Esophagus muscularis mucosa (tissue), 4 donors: ENCODE results near the gene SNCG. TPM values are rescaled to one million over a fixed set of nuclear protein-coding genes. Genes with fewer than 3 reads are reported as not detected.

ENCODE experiments used
- DNase-seq: peaks from one replicate; pipeline ENCODE4 v3.0.0-alpha.2; 2017; ENCODE audit errors: extremely low spot score
- H3K27ac ChIP-seq, 4 donors: fragments of 200-600 bp; sonication (generic); replicated peaks in 1 of 4; 1 replicate in 3 of 4; 2 replicates in 1 of 4; pipeline ENCODE4 v1.5.1; 2016 to 2019; ENCODE audit warnings: mild to moderate bottlenecking in 1 of 4
- H3K27me3 ChIP-seq, 4 donors: fragments of 200-600 bp; sonication (generic); one replicate each; pipeline versions ENCODE4 v1.5.1 to v1.6.0; 2016 to 2019
- H3K36me3 ChIP-seq, 4 donors: fragments of 200-600 bp; sonication (generic); one replicate each; pipeline ENCODE4 v1.5.1; 2016 to 2019
- H3K4me1 ChIP-seq, 4 donors: fragments of 200-600 bp; sonication (generic); one replicate each; pipeline ENCODE4 v1.5.1; 2016 to 2019
- H3K4me3 ChIP-seq, 4 donors: fragments of 200-600 bp; sonication (generic); 1 replicate in 2 of 4; 2 replicates in 2 of 4; pipeline ENCODE4 v1.5.1; 2016 to 2019; ENCODE audit warnings: mild to moderate bottlenecking in 4 of 4, moderate library complexity in 1 of 4
- H3K9me3 ChIP-seq, 4 donors: fragments of 200-600 bp; sonication (generic); 1 replicate in 3 of 4; 2 replicates in 1 of 4; pipeline ENCODE4 v1.5.1; 2016 to 2019
- EP300 ChIP-seq: sonication (generic); formaldehyde crosslinking; IDR thresholded peaks from one replicate; pipeline ENCODE4 v1.6.1; 2017; ENCODE audit warnings: antibody characterized with exemption
- POLR2A ChIP-seq: fragments of 450-650 bp; IDR thresholded peaks from one replicate; pipeline ENCODE4 v1.6.1; 2017; ENCODE audit warnings: antibody characterized with exemption, moderate library complexity, mild to moderate bottlenecking, low read depth
- POLR2AphosphoS5 ChIP-seq, 2 donors: sonication (generic); formaldehyde crosslinking; IDR thresholded peaks; one replicate each; pipeline ENCODE4 v1.6.1; 2017; ENCODE audit warnings: antibody characterized with exemption in 2 of 2
- WGBS: methylation state at CpG from one replicate; pipeline ENCODE4 v1.1.5; 2018; 5-methylcytosine and 5-hydroxymethylcytosine counted together
- intact Hi-C: fragments of 100-400 bp; cut with DNase I; formaldehyde crosslinking; loops from one replicate; pipeline ENCODE4 v1.15.1; 2023
- total RNA-seq, 4 donors: library from RNA; depleted of rRNA; stranded (reverse); fragments of >200 nt; gene quantifications; one replicate each; pipeline versions ENCODE4 v1.1.0 to v1.2.1, GENCODE V29; 2016
- TF ChIP-seq, protein P1 (sequence below), 3 experiments: fragments of 200-600 bp in 2 of 3; fragments of 450-650 bp in 1 of 3; sonication (generic) in 2 of 3; IDR thresholded peaks; one replicate each; pipeline ENCODE4 v1.5.1; 2017 to 2019; ENCODE audit warnings: antibody characterized with exemption in 3 of 3, mild to moderate bottlenecking in 2 of 3, moderate library complexity in 1 of 3

The SNCG gene
- total RNA-seq, 4 donors from 2014 or later: 13.3 to 41.6 (median 30.6) TPM

DNA sequence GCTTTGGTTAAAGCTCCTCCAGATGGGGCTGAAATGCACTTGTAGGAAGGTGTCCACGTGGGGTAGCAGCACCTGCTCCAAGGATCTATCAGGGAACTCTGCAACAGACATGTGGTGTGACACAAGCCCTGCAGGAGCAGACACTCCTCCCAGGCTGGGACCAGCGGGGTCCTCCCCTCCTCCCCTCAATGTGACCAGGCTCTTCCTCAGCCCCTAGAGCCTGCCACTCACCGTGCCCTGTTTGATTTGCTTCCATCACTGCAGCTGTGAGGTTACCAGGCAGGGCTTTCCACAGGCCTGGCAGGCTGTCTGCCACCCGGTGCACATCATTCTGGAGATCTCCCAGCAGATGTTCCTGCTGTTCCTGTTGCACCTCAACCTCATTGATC, 14.4 kb upstream of the SNCG start:
- DNase-seq: no peak
- Histone ChIP-seq H3K4me3 (no peak overlapping the region), H3K27me3 (peaks cover 0 to 34% (median 0%) of the 10 kb centered on the region in 4 donors), H3K9me3 (no peaks in the 10 kb centered on the region), H3K27ac (no peak overlapping the region), H3K36me3 (peaks cover 0 to 59% (median 8%) of the 10 kb centered on the region in 4 donors), H3K4me1 (peaks cover 22 to 45% (median 43%) of the 10 kb centered on the region in 4 donors)
- 87% methylated on average over 4 of the region's 4 CpGs for WGBS
- intact Hi-C loops: no loop called here
- TF ChIP-seq POLR2AphosphoS5 (IDR thresholded peaks at IDR 0.05) (no peak), EP300 (no peak), POLR2A (no peak)
- TF ChIP-seq, protein P1, sequence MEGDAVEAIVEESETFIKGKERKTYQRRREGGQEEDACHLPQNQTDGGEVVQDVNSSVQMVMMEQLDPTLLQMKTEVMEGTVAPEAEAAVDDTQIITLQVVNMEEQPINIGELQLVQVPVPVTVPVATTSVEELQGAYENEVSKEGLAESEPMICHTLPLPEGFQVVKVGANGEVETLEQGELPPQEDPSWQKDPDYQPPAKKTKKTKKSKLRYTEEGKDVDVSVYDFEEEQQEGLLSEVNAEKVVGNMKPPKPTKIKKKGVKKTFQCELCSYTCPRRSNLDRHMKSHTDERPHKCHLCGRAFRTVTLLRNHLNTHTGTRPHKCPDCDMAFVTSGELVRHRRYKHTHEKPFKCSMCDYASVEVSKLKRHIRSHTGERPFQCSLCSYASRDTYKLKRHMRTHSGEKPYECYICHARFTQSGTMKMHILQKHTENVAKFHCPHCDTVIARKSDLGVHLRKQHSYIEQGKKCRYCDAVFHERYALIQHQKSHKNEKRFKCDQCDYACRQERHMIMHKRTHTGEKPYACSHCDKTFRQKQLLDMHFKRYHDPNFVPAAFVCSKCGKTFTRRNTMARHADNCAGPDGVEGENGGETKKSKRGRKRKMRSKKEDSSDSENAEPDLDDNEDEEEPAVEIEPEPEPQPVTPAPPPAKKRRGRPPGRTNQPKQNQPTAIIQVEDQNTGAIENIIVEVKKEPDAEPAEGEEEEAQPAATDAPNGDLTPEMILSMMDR (IDR thresholded peaks at IDR 0.05): no peak

DNA sequence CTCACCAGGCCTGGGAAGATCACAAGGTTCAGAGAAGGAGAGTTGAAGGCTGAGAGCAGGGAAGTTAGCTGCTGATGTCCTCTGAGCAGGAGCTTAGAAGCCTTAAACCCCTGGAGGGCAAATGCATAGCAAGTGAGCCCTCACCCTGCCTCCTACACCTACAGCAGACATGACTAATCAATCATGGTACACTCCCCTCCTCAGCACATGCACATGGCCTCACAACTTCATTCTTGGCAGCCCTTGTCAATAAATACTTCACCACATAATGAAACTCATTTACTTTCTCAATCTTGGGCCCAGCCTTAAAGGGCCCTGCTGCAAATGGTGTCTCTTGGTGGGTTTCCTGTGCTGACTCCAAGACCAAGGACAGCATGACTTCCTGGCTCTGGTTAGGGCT, 13.9 kb upstream of the SNCG start:
- intact Hi-C loops: no loop called here
- Histone ChIP-seq H3K27me3 (peaks cover 0 to 34% (median 0%) of the 10 kb centered on the region in 4 donors), H3K4me1 (peaks cover 24 to 41% (median 39%) of the 10 kb centered on the region in 4 donors), H3K27ac (no peak overlapping the region), H3K4me3 (no peak overlapping the region), H3K36me3 (peaks cover 0 to 59% (median 8%) of the 10 kb centered on the region in 4 donors), H3K9me3 (no peaks in the 10 kb centered on the region)
- TF ChIP-seq POLR2A (no peak), EP300 (no peak), POLR2AphosphoS5 (IDR thresholded peaks at IDR 0.05) (no peak)
- TF ChIP-seq, protein P1 (IDR thresholded peaks at IDR 0.05): no peak
- no peak for DNase-seq

DNA sequence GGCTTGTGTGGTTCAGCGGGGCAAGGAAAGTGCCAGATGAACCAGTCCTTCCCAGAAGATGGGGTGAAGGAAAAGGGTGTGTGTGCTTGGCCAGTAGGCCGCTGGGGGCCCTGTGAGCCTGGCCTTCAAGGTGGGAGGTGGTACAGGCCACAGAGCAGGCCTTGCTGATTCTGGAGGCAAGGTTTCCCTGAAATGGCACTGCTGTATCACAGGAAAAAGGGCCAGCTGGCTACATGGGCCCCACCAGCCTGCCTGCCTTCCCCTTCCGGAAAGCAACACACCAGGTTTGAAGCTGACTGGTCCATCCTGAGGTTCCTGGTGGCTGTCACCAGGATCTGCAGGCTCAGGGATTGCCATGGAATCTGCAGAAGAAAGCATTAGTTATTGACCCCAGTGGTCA, 13.5 kb upstream of the SNCG start:
- no peak for DNase-seq
- WGBS: 92% methylated on average over 2 of the region's 3 CpGs
- Histone ChIP-seq H3K4me1 (peaks cover 24 to 37% (median 35%) of the 10 kb centered on the region in 4 donors), H3K27me3 (peaks cover 0 to 34% (median 0%) of the 10 kb centered on the region in 4 donors), H3K27ac (no peak overlapping the region), H3K9me3 (no peaks in the 10 kb centered on the region), H3K36me3 (peaks cover 0 to 59% (median 8%) of the 10 kb centered on the region in 4 donors), H3K4me3 (no peak overlapping the region)
- intact Hi-C loops: no loop called here
- TF ChIP-seq POLR2AphosphoS5 (IDR thresholded peaks at IDR 0.05) (no peak), EP300 (no peak), POLR2A (no peak)
- TF ChIP-seq, protein P1 (IDR thresholded peaks at IDR 0.05): no peak

DNA sequence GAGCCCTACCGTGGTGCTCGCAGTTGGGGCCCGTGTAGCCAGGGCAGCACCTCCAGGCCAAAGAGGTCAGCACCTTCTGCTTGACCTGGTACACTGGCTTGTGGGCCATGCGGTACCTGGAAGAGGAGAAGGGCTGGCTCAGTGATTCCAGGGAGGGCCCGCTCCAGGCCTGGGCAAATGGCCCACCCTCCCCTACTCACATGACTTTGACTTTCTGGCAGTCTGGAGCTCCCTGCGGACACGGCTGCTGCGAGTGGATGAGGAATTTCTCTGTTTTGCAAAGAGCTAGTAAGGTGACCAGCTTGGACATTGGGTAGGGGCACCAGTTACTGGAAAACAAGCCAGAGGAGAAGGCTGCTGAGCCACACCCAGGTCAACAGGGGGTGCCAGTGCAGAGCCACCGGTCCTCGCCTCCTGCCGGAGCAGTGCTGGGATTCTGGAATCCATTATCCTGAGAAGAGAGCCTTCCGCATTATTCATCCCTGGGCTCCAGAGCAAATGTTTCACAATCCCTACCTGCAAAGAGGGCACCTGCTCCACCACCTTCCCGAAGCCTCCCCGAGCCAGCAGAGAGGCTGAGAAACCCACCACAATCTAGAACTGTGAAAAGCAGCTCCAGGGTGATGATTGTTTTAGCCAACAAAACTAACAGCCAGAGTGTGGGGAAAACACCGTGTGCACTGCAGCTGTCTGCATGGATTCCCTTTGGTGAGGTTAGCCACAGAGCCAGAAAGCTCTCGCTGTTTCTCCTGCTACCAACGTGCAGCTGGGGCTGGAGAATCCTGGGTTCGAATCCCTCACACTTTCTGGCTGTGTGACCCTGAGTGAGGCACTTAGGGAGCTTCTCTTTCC, 12.8 kb upstream of the SNCG start:
- no peak overlapping the region for H3K27ac ChIP-seq
- TF ChIP-seq, protein P1 (IDR thresholded peaks at IDR 0.05): peak in 2 of 3 experiments; percentile 11 to 17
- TF ChIP-seq POLR2A: no peak
- TF ChIP-seq EP300: no peak
- TF ChIP-seq POLR2AphosphoS5 (IDR thresholded peaks at IDR 0.05): peak in 1 of 2 donors; percentile 8
- H3K4me3 ChIP-seq: no peak overlapping the region
- H3K9me3 ChIP-seq: no peaks in the 10 kb centered on the region
- no peak for DNase-seq
- WGBS: 65% methylated on average over 11 of the region's 18 CpGs
- peaks cover 0 to 58% (median 8%) of the 10 kb centered on the region in 4 donors for H3K36me3 ChIP-seq
- peaks cover 0 to 34% (median 0%) of the 10 kb centered on the region in 4 donors for H3K27me3 ChIP-seq
- intact Hi-C loops: no loop called here
- H3K4me1 ChIP-seq: peaks cover 31 to 37% (median 34%) of the 10 kb centered on the region in 4 donors
